ENCODE data around the gene FGFRL1. TPM values are rescaled to one million over a fixed set of nuclear protein-coding genes. Genes with fewer than 3 reads are reported as not detected.
"Not testable (repeated sequence)": the region's sequence is repeated elsewhere in the genome, so short reads cannot be mapped to it uniquely, and the experiment has no call there.

FGFRL1 gene
- total RNA-seq, 2 experiments from 2014 or later: 7.6 to 8.0 TPM

GRCh38 chr4:1045595-1046201 is 34.3 kb downstream of the FGFRL1 start:
- intact Hi-C loops (cut with micrococcal nuclease): no loop called here
- peaks cover 2% of the 10 kb centered on the region for H3K9me3 Mint-ChIP-seq
- DNase-seq: no peak
- H3K4me3 Mint-ChIP-seq: no peak overlapping the region
- peaks cover 27% of the 10 kb centered on the region for H3K27me3 Mint-ChIP-seq (ENCODE audit: low read depth)
- no peaks in the 10 kb centered on the region for H3K36me3 Mint-ChIP-seq (ENCODE audit: low read depth)
- CTCF ChIA-PET: no interaction called here
- no peak overlapping the region for H3K27ac Mint-ChIP-seq
- peaks cover 4% of the 10 kb centered on the region for H3K4me1 Mint-ChIP-seq (ENCODE audit: low read depth)

DNA sequence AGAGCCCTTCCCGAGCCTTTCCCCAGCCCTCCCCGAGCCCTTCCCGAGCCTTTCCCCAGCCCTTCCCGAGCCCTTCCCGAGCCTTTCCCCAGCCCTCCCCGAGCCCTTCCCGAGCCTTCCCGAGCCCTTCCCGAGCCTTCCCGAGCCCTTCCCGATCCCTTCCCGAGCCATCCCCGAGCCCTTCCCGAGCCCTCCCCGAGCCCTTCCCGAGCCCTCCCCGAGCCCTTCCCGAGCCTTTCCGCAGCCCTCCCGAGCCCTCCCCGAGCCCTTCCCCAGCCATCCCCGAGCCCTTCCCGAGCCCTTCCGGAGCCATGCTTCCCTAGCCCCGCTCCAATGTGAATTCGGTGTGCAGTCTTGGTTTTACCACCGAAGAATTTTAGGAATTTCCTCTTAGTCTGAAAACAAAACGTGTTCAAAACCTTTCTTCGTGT is 35.2 kb downstream of the FGFRL1 start:
- CTCF ChIA-PET; H3K27ac Mint-ChIP-seq; H3K4me1 Mint-ChIP-seq (ENCODE audit: low read depth); intact Hi-C loops (cut with micrococcal nuclease); H3K4me3 Mint-ChIP-seq; H3K9me3 Mint-ChIP-seq; H3K36me3 Mint-ChIP-seq (ENCODE audit: low read depth); DNase-seq: not testable (repeated sequence)
- peaks cover 28% of the 10 kb centered on the region for H3K27me3 Mint-ChIP-seq (ENCODE audit: low read depth)

- Mint-ChIP-seq H3K4me3 (no peak overlapping the region), H3K9me3 (peaks cover 8% of the 10 kb centered on the region), H3K27me3 (ENCODE audit: low read depth) (peaks cover 30% of the 10 kb centered on the region), H3K36me3 (ENCODE audit: low read depth) (no peaks in the 10 kb centered on the region), H3K27ac (no peak overlapping the region), H3K4me1 (ENCODE audit: low read depth) (peaks cover 4% of the 10 kb centered on the region)
- CTCF ChIA-PET: no interaction called here
- intact Hi-C loops (cut with micrococcal nuclease): no loop called here
- DNase-seq: peak; percentile 3
Measured at GRCh38 chr4:1047106-1047975, 35.9 kb downstream of the FGFRL1 start.

DNA sequence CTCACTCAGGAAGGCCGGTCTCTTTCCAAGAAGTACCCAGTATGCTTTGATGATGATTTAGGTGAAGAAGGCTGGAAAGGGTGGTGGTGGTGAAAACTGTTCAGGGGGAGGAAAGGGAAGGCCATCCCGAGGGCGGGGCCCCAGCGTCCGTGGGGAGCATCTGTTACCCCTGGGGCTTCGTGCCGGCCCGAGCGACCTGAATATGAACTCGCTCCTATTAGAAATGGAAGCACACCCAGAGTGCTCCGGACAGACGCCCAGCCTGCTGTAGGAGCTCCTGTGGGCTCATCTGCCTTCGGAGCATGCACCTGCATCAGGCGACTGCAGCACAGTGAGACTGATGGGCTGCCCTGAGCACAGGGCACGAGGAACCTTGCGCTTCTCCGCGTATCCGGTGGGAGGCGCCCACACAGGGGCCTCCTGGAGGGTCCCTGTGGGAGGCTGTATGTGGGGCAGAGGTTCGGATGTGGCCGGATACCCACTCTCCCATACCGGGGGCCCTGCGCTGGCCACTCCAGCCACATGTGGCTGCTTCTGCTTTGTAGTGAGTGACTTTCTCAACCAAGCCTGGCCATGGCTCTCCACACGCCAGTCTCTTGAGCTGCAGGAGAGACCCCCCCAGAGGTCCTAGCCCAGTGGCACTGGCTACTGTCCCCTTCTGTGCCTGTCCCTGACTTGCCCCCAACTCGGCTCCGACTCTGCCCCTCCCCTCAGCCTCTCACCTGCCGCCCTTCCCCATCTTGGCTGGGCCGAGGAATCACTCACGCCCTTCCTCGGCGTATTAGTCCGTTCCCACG is 36.7 kb downstream of the FGFRL1 start:
- CTCF ChIA-PET: no interaction called here
- peaks cover 3% of the 10 kb centered on the region for H3K4me1 Mint-ChIP-seq (ENCODE audit: low read depth)
- H3K9me3 Mint-ChIP-seq: peaks cover 6% of the 10 kb centered on the region
- H3K36me3 Mint-ChIP-seq (ENCODE audit: low read depth): peaks cover 1% of the 10 kb centered on the region
- H3K27me3 Mint-ChIP-seq (ENCODE audit: low read depth): peaks cover 29% of the 10 kb centered on the region
- no peak overlapping the region for H3K27ac Mint-ChIP-seq
- intact Hi-C loops (cut with micrococcal nuclease): no loop called here
- H3K4me3 Mint-ChIP-seq: no peak overlapping the region
- DNase-seq: no peak

- DNase-seq: peak; percentile 67
- Mint-ChIP-seq H3K36me3 (ENCODE audit: low read depth) (peaks cover 1% of the 10 kb centered on the region), H3K4me1 (ENCODE audit: low read depth) (peaks cover 2% of the 10 kb centered on the region), H3K4me3 (no peak overlapping the region), H3K9me3 (peaks cover 6% of the 10 kb centered on the region), H3K27me3 (ENCODE audit: low read depth) (peaks cover 27% of the 10 kb centered on the region), H3K27ac (no peak overlapping the region)
- CTCF ChIA-PET: interaction anchor here (0.6 to 1.2 kb wide), 2 partner anchors 13 to 302 kb away, joined by 3 to 4 read pairs; no protein-coding TSS in a partner anchor
- intact Hi-C loops (cut with micrococcal nuclease): no loop called here
Measured at GRCh38 chr4:1048773-1049590, 37.6 kb downstream of the FGFRL1 start.

DNA sequence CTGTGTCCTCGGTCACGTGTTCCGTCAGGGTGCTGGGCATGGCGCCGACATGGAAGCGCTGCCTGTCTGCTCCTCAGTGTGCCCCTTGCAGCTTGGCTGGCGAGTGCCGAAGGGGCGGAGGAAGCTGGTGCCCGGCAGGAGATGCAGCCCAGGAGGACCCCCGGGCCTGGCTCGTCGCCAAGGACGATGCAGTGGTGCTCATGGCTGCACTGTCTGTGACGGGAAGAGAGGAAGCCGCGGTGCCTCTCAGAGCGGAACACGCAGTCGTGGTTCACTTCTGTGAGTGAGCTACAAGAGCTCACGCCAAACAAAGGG is 38.1 kb downstream of the FGFRL1 start:
- Mint-ChIP-seq H3K27ac (no peak overlapping the region), H3K9me3 (peaks cover 6% of the 10 kb centered on the region), H3K27me3 (ENCODE audit: low read depth) (peaks cover 27% of the 10 kb centered on the region), H3K36me3 (ENCODE audit: low read depth) (peaks cover 1% of the 10 kb centered on the region), H3K4me3 (no peak overlapping the region), H3K4me1 (ENCODE audit: low read depth) (peaks cover 2% of the 10 kb centered on the region)
- no peak for DNase-seq
- intact Hi-C loops (cut with micrococcal nuclease): no loop called here
- CTCF ChIA-PET: interaction anchor here (0.6 to 1.2 kb wide), 2 partner anchors 14 to 301 kb away, joined by 3 to 4 read pairs; no protein-coding TSS in a partner anchor

- Mint-ChIP-seq H3K36me3 (ENCODE audit: low read depth) (peaks cover 1% of the 10 kb centered on the region), H3K4me1 (ENCODE audit: low read depth) (peaks cover 5% of the 10 kb centered on the region), H3K27ac (no peak overlapping the region), H3K9me3 (peaks cover 6% of the 10 kb centered on the region), H3K27me3 (ENCODE audit: low read depth) (peaks cover 22% of the 10 kb centered on the region), H3K4me3 (no peak overlapping the region)
- no peak for DNase-seq
- CTCF ChIA-PET: interaction anchor here (0.6 to 1.2 kb wide), 3 partner anchors 15 to 862 kb away, joined by 3 read pairs; no protein-coding TSS in a partner anchor
- intact Hi-C loops (cut with micrococcal nuclease): no loop called here
Measured at GRCh38 chr4:1050486-1051213, 39.2 kb downstream of the FGFRL1 start.

- Mint-ChIP-seq H3K4me3 (no peak overlapping the region), H3K36me3 (ENCODE audit: low read depth) (peaks cover 1% of the 10 kb centered on the region), H3K27me3 (ENCODE audit: low read depth) (peaks cover 22% of the 10 kb centered on the region), H3K4me1 (ENCODE audit: low read depth) (peaks cover 12% of the 10 kb centered on the region), H3K27ac (no peak overlapping the region), H3K9me3 (peaks cover 6% of the 10 kb centered on the region)
- intact Hi-C loops (cut with micrococcal nuclease): no loop called here
- no peak for DNase-seq
- CTCF ChIA-PET: interaction anchor here (0.6 to 0.7 kb wide), 2 partner anchors 277 to 861 kb away, joined by 3 read pairs; no protein-coding TSS in a partner anchor
Measured at GRCh38 chr4:1051472-1051871, 40.0 kb downstream of the FGFRL1 start.

DNA sequence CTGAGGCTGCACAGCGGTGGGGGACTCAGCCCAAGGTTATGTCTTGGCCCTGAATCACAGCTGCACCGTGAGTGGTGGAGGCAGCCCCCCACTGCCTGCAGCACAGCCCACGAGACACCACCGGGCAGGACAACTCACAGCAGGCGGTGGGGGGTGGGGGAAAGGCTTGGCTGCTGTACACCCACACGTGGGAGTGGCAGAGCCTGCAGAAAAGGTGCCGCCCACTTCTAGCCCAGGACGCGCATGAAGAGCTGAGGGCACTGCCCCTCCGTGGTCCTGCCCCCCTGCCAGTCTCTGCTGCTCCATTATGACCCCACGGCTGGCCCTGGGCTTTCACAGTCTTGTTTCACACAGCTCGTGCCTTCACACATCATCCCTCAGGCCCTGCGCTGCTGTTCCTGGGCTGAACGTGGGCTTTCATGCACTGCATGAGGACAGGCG is 40.8 kb downstream of the FGFRL1 start:
- Mint-ChIP-seq H3K4me3 (no peak overlapping the region), H3K27me3 (ENCODE audit: low read depth) (peaks cover 18% of the 10 kb centered on the region), H3K36me3 (ENCODE audit: low read depth) (peaks cover 1% of the 10 kb centered on the region), H3K9me3 (peaks cover 6% of the 10 kb centered on the region), H3K4me1 (ENCODE audit: low read depth) (peaks cover 12% of the 10 kb centered on the region), H3K27ac (no peak overlapping the region)
- CTCF ChIA-PET: no interaction called here
- intact Hi-C loops (cut with micrococcal nuclease): no loop called here
- no peak for DNase-seq

- CTCF ChIA-PET: no interaction called here
Measured at GRCh38 chr4:1053080-1053661, 41.7 kb downstream of the FGFRL1 start.

DNA sequence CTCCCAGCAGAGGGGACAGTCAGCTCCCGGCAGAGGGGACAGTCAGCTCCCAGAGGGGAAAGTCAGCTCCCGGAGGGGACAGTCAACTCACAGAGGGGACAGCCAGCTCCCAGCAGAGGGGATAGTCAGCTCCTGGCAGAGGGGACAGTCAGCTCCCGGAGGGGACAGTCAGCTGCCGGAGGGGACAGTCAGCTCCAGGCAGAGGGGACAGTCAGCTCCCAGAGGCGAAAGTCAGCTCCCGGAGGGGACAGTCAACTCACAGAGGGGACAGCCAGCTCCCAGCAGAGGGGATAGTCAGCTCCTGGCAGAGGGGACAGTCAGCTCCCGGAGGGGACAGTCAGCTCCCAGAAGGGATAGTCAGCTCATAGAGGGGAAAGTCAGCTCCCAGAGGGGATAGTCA is 42.5 kb downstream of the FGFRL1 start:
- H3K27me3 Mint-ChIP-seq (ENCODE audit: low read depth); intact Hi-C loops (cut with micrococcal nuclease); H3K36me3 Mint-ChIP-seq (ENCODE audit: low read depth); DNase-seq; H3K9me3 Mint-ChIP-seq; H3K27ac Mint-ChIP-seq; CTCF ChIA-PET; H3K4me3 Mint-ChIP-seq: not testable (repeated sequence)
- H3K4me1 Mint-ChIP-seq (ENCODE audit: low read depth): peaks cover 10% of the 10 kb centered on the region

More at GRCh38 chr4:1053080-1053661, 41.7 kb downstream of the FGFRL1 start:
- Mint-ChIP-seq H3K27ac (no peak overlapping the region), H3K27me3 (ENCODE audit: low read depth) (peaks cover 10% of the 10 kb centered on the region), H3K4me1 (ENCODE audit: low read depth) (peaks cover 10% of the 10 kb centered on the region), H3K4me3 (no peak overlapping the region), H3K36me3 (ENCODE audit: low read depth) (peaks cover 1% of the 10 kb centered on the region), H3K9me3 (peaks cover 6% of the 10 kb centered on the region)
- intact Hi-C loops (cut with micrococcal nuclease): no loop called here
- no peak for DNase-seq
